ACHN (cell line): ENCODE measurements around the gene FSD1.
"Not testable (repeated sequence)": the region's sequence is repeated elsewhere in the genome, so short reads cannot be mapped to it uniquely, and the experiment has no call there.

Experiments
- DNase-seq: peaks from one replicate; pipeline ENCODE4 v3.0.0-alpha.2; 2015
- in situ Hi-C: cut with HindIII; loops from 2 replicates; pipeline ENCODE4 v1.10.0; 2017; ENCODE audit warnings: low sequenced_read_pairs, low pct_ligation_motif_present, low pct_unique_long_range_greater_than_20kb

The FSD1 gene

DNA sequence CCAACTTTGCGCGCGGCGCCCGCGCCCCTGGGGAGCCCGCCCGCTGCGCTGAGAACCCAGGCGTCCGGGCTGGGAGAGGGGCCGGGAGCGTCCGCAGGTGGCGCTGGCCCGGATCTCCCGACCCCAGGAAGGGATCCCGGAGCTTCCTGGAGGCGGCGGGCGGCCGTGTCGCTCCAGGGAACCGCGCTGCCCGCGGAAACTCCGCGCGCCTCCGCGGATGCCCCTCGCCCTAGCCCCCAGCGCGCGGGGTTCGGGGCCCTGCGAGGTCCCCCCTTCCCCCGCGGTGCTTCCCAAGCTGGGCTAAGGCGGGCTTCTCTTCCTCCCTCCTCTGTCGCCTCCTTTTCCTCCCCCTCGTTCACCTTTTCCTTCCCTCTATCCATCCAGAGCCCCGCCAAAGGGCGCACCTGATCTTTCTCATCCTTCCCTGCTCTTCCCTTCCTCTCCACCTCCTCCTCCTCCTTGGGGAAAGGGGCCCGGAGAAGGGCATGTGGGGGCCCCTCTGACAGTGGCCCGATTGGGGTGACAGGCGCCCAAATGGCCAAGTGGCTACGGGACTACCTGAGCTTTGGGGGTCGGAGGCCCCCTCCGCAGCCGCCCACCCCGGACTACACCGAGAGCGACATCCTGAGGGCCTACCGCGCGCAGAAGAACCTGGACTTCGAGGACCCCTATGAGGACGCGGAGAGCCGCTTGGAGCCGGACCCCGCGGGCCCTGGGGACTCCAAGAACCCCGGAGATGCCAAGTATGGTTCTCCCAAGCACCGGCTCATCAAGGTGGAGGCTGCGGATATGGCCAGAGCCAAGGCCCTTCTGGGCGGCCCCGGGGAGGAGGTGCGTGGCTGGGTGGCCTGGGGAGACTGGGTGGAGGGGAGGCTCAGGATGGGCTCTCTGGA is 24.6 kb upstream of the FSD1 start:
- in situ Hi-C loops, result no loop called here
- DNase-seq, result no peak

- DNase-seq, result peak; percentile 15
- in situ Hi-C loops, result no loop called here
These were observed 20.0 kb upstream of the FSD1 start for GRCh38 chr19:4284176-4284958.

DNA sequence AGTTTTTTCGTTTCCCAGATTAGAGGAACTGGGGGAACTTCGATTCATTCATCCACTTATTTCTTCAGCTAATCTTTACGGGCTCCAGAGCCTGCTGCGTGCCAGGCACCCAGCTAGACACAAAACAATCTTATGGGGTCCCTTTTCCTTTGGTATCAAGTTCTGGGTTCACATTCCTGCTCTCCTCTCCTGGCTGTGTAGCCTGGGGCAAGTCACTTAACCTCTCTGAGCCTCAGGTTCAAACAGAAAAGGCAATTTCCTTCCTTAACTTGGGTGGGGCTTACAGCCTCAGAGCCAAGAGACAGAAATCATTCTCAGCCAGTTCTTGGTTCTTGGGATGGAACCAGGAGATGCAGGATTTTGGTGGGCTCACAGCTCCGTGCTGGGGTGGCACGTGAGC is 19.4 kb upstream of the FSD1 start:
- DNase-seq, result no peak
- in situ Hi-C loops, result no loop called here

- in situ Hi-C loops, result not testable (repeated sequence)
These were observed 18.3 kb upstream of the FSD1 start for GRCh38 chr19:4286141-4286540.

DNA sequence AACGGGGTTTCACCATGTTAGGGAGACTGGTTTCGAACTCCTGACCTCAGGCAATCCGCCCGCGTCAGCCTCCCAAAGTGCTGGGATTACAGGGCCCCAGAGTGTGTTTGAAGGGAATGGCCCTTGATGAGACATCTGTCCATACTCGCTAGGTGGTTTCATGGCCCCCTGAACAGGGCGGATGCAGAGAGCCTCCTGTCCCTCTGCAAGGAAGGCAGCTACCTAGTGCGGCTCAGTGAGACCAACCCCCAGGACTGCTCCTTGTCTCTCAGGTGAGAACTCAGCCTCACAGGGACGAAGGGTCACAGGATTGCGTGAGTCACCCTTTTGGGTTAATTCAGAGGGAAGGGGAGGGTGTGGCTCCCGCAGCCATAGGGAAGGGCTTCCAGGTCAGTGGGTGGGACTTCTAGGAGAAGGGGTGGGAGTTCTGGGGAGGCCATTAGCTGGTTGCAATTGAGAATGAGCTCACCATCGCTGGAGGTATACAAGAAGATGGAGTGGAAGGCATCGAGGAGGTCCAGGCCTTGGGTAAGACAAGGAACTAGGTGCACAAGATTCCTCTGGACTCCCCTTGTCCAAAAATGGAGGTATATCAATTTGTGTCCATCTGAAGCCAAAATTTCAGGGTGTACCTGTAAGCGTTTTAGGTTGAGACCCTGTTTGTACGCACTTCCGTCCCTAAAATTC is 16.2 kb upstream of the FSD1 start:
- no peak for DNase-seq

More at GRCh38 chr19:4286141-4286540, 18.3 kb upstream of the FSD1 start:
- not testable (repeated sequence) for DNase-seq

DNA sequence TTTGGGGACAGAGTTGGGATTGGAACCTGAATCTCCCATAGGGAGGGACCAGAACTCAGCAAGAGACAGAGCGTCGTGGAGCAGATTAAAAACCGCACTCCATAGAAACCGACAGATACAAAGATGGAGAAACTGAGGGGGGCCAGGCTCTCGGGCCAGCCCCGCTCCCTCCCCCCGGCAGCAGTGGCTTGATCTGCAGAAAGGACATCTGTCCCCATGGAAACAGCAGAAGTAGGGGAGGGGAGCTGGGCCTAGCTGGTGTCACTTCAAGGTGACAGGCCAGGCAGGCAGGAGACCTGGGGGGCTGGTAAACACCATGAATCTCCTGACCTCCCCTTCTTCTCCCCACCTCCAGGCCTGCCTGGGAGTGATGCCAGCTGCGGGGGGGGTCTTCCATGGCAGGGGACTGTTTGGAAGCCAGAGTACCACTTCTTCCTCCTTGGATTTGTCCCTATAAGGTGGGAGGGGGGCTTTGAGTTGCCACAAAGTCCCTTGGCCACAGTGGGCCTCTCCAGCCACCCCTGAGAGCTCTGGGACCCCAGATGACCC is 13.1 kb upstream of the FSD1 start:
- no peak for DNase-seq
- in situ Hi-C loops, result no loop called here

More for the DNA sequence above, 16.2 kb upstream of the FSD1 start:
- in situ Hi-C loops, result no loop called here

DNA sequence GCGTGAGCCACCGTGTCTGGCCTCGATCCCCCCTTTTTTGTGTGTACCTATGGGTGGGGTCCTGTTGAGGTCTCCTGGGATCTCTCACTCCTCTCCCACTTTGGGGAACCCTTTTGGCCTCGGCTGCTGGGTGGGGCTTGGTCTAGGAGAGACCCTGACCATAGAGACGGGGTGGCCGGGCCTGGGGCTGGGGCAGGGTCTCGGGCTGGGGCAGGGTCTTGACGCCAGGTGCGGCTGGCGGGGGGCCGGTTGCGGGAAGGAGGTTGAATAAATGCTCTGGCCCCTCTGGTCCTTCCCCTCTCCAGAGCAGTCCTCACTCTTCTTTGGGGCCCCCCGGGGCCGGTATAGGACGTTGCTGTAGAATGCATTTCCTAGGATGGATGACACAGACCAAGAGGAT is 11.9 kb upstream of the FSD1 start:
- DNase-seq, result no peak
- in situ Hi-C loops, result no loop called here

DNA sequence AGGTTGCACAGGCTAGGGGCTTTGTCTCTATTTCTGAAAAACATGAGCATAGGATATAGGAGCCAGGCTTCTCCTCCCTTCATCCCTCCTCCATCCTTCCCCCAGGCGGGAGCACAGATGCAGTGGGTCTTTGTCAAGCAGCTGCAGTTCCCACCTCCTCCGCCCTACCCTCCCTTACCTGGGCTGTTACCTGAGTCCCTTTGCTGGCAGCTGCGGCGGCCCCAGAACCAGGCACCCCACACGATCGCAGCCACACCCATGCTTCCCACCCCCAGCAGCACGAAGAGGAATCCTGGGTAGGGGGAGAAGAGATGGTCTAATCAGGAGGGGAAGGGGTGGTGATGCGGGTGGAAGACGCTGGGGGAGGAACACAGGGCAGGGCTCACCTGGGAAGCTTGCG is 10.0 kb upstream of the FSD1 start:
- in situ Hi-C loops, result no loop called here
- no peak for DNase-seq

DNA sequence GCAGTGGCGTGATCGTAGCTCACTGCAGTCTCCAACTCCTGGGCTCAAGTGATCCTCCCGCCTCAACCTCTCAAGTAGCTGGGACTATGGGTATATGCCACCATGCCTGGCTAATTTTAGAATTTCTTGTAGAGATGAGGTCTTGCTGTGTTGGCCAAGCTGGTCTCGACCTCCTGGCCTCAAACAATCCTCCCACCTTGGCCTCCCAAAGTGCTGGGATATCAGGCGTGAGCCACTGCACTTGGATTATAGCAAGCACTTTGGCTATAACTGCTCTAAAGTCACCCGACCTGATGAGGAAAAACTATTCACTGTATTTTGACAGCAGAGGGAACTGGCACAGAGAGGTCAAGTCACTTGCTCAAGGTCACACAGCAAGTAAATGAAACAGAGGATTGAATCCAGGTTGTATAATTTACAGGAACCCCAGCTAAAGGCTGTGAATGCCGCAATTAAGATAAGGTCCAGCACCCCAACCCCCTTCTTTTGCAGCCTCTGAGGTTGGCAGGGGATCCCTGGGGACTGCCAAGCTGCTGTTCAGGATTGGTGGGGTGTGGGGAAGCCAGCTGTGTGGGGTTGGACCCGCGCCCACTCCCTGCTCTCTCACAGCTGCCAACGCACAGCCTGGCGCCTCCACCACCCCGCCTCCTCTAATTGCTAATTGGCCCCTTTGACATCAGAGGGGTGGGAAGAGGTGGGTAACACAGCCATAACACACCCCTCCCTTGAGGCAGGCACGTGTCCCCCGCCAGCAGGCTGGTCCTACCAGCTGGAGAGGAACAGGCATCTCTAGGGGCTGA is 8.2 kb upstream of the FSD1 start:
- DNase-seq, result no peak
- in situ Hi-C loops, result no loop called here

- in situ Hi-C loops, result no loop called here
These were observed 6.2 kb upstream of the FSD1 start for GRCh38 chr19:4297901-4298809.

DNA sequence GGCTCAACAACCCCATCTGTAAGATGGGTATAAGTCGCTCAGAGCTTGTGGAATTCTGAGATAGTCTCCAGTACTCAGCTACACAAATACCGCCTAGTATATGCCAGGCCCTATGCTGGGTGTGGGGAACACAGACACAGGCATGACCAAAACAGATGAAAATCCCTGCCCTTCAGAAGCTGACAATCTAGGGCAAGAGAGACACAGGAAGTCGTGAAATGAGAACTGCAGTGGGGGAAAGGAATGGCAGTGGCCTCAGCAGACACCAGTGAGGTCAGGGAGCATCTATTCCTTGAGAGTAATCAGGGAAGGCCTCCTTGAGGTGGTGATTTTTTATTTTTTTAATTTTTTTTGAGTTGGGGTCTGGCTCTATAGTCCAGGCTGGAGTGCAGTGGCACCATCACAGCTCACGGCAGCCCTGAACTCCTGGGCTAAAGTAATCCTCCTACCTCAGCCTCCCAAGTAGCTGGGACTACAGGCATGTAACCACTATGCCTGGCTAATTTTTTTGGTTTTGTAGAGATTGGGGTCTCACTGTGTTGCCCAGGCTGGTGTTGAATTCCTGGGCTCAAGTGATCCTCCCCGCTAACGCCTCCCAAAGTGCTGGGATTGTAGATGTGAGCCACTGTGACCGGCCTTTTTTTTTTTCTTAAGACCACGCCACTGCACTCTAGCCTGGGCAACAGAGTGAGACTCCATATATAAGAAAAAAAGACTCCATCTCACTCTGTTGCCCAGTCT is 5.4 kb upstream of the FSD1 start:
- DNase-seq, result no peak
- in situ Hi-C loops, result no loop called here

More at GRCh38 chr19:4297901-4298809, 6.2 kb upstream of the FSD1 start:
- no peak for DNase-seq

GRCh38 chr19:4300589-4300988 is 3.8 kb upstream of the FSD1 start:
- DNase-seq, result no peak
- in situ Hi-C loops, result no loop called here

DNA sequence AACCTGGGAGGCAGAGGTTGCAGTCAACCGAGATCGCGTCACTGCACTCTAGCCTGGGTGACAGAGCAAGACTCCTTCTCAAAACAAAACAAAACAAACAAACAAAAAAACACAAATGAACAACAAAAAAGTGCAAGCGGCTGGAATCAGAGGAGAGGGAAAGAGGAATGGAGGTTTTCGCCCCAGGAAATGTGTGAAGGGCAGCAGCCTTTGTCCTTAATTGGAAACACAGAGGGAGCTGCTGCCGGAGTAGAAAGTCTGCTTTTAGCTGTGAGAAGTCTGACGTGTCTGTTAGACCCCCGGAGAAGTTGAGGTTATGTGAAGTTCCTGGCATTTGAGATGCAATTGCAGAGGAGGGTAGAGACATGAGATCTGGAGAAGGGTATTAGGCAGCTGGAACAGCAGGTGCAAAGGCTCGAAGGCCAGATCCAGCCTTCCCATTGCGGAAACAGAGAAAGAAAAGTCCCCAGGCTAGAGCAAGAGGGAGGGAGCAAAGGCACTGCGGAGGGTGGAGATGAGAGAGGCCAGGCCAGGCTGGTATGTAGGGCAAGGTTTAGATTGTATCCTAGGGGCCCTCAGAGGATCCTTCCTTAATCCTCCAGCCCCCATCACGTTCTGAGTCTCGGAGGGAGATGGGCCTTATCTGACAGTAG is 2.7 kb upstream of the FSD1 start:
- in situ Hi-C loops, result no loop called here
- no peak for DNase-seq

DNA sequence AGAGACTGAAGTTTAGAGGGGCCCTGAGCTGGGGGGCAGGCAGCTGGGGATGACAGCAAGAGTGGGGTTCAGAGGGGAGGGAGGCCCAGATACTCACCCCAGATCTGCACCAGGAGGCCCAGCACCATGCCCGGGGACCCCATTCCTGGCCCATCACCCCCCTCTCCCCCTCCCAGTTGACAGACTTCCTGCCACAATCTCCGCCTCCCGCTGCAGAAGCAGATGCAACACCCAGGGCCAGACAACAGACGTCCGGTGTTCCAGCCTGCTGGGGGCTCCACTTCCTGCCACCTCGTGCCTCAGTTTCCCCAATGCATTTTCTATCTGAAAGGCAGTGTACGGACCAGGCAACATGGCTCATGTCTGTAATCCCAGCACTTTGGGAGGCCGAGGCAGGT is 2.2 kb upstream of the FSD1 start, which contains the start of gene TMIGD2:
Gene TMIGD2, minus strand, starts transcription at position 147 of the 398 bp plus-strand sequence. Its CDS starts 4 bp downstream, at position 143.
- in situ Hi-C loops, result no loop called here
- no peak for DNase-seq

GRCh38 chr19:4303819-4304537 is 420 bp upstream of the FSD1 start:
- no peak for DNase-seq
- in situ Hi-C loops, result no loop called here
